GM23338 (cell line): ENCODE data around the gene DLGAP4. TPM values are rescaled to one million over a fixed set of nuclear protein-coding genes. Genes with fewer than 3 reads are reported as not detected.

Experiments
- ATAC-seq: fragments of 200-7000 bp; cut with Tn5 transposase; 3 replicates; pipeline ENCODE4 v1.9.1; 2020
- DNase-seq: peaks from one replicate; pipeline ENCODE4 v3.0.0-alpha.2; 2015; ENCODE audit warnings: low spot score
- H2AFZ ChIP-seq: fragments of 200-600 bp; sonication (generic); 2 replicates; pipeline ENCODE4 v1.8.0; 2016; ENCODE audit warnings: antibody characterized with exemption, mild to moderate bottlenecking, moderate library complexity
- H3F3A ChIP-seq: fragments of 200-600 bp; sonication (generic); replicated peaks from 2 replicates; pipeline ENCODE4 v1.8.0; 2017; ENCODE audit warnings: antibody characterized with exemption, mixed run types, low read depth
- H3K27ac ChIP-seq: fragments of 200-600 bp; sonication (generic); 2 replicates; pipeline ENCODE4 v1.6.1; 2016; ENCODE audit warnings: low read depth
- H3K27me3 ChIP-seq: fragments of 200-600 bp; sonication (generic); 2 replicates; pipeline ENCODE4 v1.8.0; 2016; ENCODE audit warnings: mild to moderate bottlenecking, mixed run types, moderate library complexity; ENCODE audit not compliant: insufficient read depth
- H3K36me3 ChIP-seq: fragments of 200-600 bp; sonication (generic); 2 replicates; pipeline ENCODE4 v1.8.0; 2016; ENCODE audit warnings: mild to moderate bottlenecking; ENCODE audit not compliant: insufficient read depth
- H3K4me1 ChIP-seq: fragments of 200-600 bp; sonication (generic); 2 replicates; pipeline ENCODE4 v1.8.0; 2016; ENCODE audit warnings: mild to moderate bottlenecking, moderate library complexity; ENCODE audit not compliant: insufficient read depth
- H3K4me2 ChIP-seq: fragments of 200-600 bp; sonication (generic); 2 replicates; pipeline ENCODE4 v1.7.1; 2017; ENCODE audit warnings: mixed run types
- H3K4me3 ChIP-seq: fragments of 200-600 bp; sonication (generic); 2 replicates; pipeline ENCODE4 v1.6.1; 2016; ENCODE audit warnings: mixed run types
- H3K79me2 ChIP-seq: fragments of 200-600 bp; sonication (generic); replicated peaks from 2 replicates; pipeline ENCODE4 v1.8.0; 2017; ENCODE audit warnings: mild to moderate bottlenecking; ENCODE audit not compliant: insufficient read depth
- H3K9me2 ChIP-seq: fragments of 200-600 bp; sonication (generic); 2 replicates; pipeline ENCODE4 v1.8.0; 2017; ENCODE audit not compliant: insufficient read depth
- H4K20me1 ChIP-seq: fragments of 200-600 bp; sonication (generic); replicated peaks from 2 replicates; pipeline ENCODE4 v1.8.0; 2017; ENCODE audit warnings: mild to moderate bottlenecking; ENCODE audit not compliant: insufficient read depth
- H3K27ac Mint-ChIP-seq: 2 replicates; pipeline ENCODE4 v1.8.0; 2020; ENCODE audit warnings: inconsistent platforms, mild to moderate bottlenecking, moderate library complexity, mixed read lengths
- H3K27me3 Mint-ChIP-seq: 3 replicates; pipeline ENCODE4 v1.8.0; 2022; ENCODE audit warnings: low read depth, mild to moderate bottlenecking, moderate library complexity, mixed read lengths, inconsistent platforms; ENCODE audit not compliant: insufficient read depth, poor library complexity
- H3K36me3 Mint-ChIP-seq: 3 replicates; pipeline ENCODE4 v1.8.0; 2021; ENCODE audit warnings: low read depth, mild to moderate bottlenecking, inconsistent platforms, moderate library complexity, mixed read lengths
- H3K4me1 Mint-ChIP-seq: 3 replicates; pipeline ENCODE4 v1.8.0; 2020; ENCODE audit warnings: mild to moderate bottlenecking, inconsistent platforms, mixed read lengths
- H3K4me3 Mint-ChIP-seq: 3 replicates; pipeline ENCODE4 v1.8.0; 2021; ENCODE audit warnings: moderate library complexity, mild to moderate bottlenecking, inconsistent platforms, mixed read lengths
- H3K9me3 Mint-ChIP-seq: 3 replicates; pipeline ENCODE4 v1.8.0; 2020; ENCODE audit warnings: moderate library complexity, mild to moderate bottlenecking, inconsistent platforms, mixed read lengths
- CREB1 ChIP-seq: fragments of 250-450 bp; sonication (Bioruptor Pico); IDR thresholded peaks from 2 replicates; pipeline ENCODE4 v1.5.0; 2020; ENCODE audit warnings: low read depth, mild to moderate bottlenecking, moderate library complexity
- CTCF ChIP-seq, 2 experiments: fragments of 200-600 bp in 1 of 2; sonication (generic) in 1 of 2; conservative IDR thresholded peaks; 2 replicates each; pipeline versions ENCODE4 v1.5.1 to v1.6.1; 2016 to 2017; ENCODE audit warnings: antibody characterized with exemption in 2 of 2, low read depth in 2 of 2, mild to moderate bottlenecking in 2 of 2, moderate library complexity in 1 of 2
- EZH2phosphoT487 ChIP-seq: fragments of 200-600 bp; sonication (generic); IDR thresholded peaks from one replicate; pipeline ENCODE4 v1.8.1; 2018; ENCODE audit warnings: antibody characterized with exemption; ENCODE audit not compliant: unreplicated experiment
- JUNB ChIP-seq: IDR thresholded peaks from one replicate; pipeline ENCODE4 v1.6.1; 2016; ENCODE audit warnings: antibody characterized with exemption; ENCODE audit not compliant: unreplicated experiment
- NANOG ChIP-seq: IDR thresholded peaks from 2 replicates; pipeline ENCODE4 v1.6.1; 2016; ENCODE audit warnings: antibody characterized with exemption, borderline replicate concordance
- POLR2AphosphoS5 ChIP-seq: IDR thresholded peaks from 2 replicates; pipeline ENCODE4 v1.6.1; 2016; ENCODE audit warnings: antibody characterized with exemption, low read depth
- STAT1 ChIP-seq: IDR thresholded peaks from one replicate; pipeline ENCODE4 v1.6.1; 2016; ENCODE audit warnings: antibody characterized with exemption; ENCODE audit not compliant: unreplicated experiment
- ZNF331 ChIP-seq: fragments of 250-450 bp; sonication (Bioruptor Pico); IDR thresholded peaks from 2 replicates; pipeline ENCODE4 v1.5.0; 2020; ENCODE audit warnings: low read depth, mild to moderate bottlenecking, moderate library complexity
- polyA plus RNA-seq: library from polyadenylated mRNA; unstranded; fragments of >200 nt; fragmentation: Nextera tagmentation; extraction: Ambion mirVana; gene quantifications from 2 replicates; pipeline ENCODE4 v1.2.1, GENCODE V29; 2016
- total RNA-seq: library from RNA; depleted of rRNA; stranded (reverse); fragments of >200 nt; shearing (Covaris generic); gene quantifications from 2 replicates; pipeline ENCODE4 v1.2.3, GENCODE V29; 2014
- TF ChIP-seq, protein P1 (sequence below): IDR thresholded peaks from 2 replicates; pipeline ENCODE4 v1.6.1; 2016; ENCODE audit warnings: antibody characterized with exemption

DLGAP4 gene
- total and polyA plus RNA-seq, 2 experiments from 2014 or later = 46.1 to 52.2 TPM

DNA sequence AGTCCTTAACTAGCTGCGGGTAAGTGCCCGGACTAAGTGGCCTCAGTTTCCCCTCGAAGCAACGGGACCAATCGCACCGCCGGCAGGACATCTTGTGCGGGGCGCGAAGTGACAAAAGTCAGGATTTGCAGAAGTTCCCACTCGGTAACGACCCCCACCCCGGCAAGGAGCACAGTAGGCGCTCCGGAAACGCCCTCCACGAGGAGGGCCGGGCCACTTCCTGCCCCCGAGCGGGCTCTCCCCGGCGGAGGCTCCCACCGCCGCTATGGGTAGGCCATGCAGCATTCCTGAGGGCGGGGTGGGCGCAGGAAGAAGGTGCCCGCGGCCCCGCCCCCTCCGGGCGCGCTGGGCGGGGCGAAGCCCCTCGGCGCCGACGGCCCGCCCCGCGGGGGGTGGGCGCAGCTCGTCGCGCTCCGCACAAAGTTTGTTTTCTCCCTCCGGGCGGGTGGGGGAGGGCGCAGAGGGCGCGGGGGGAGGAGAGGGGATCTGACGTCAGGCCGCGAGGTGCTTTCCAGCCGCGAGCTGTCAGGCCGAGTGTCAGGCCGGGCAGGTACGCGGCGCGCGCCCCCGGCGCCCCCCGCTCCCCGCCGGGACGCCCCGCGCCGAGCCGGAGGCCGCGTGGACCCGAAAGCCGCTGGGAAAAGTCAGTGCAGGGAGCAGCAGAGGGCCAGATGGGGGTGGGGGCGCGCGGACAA, 267.1 kb downstream of the DLGAP4 start, which contains the start of gene TGIF2:
TGIF2 (plus strand) TSS at position 495 of the 695 bp plus-strand sequence. CDS start 5,178 bp downstream, outside the sequence.
- peak within 1 kb of the TSS; percentile 94 for H3K4me3 Mint-ChIP-seq
- peak within 1 kb of the TSS; percentile 96 for H3K4me2 ChIP-seq
- H3K36me3 ChIP-seq = no peaks in the 10 kb centered on the region
- DNase-seq = peak; percentile 97
- H3K4me1 ChIP-seq = peaks cover 38% of the 10 kb centered on the region
- no peaks in the 10 kb centered on the region for H3K9me3 Mint-ChIP-seq
- peaks cover 6% of the 10 kb centered on the region; the same call in 1 of the 2 replicates for H3F3A ChIP-seq
- H3K9me2 ChIP-seq = no peaks in the 10 kb centered on the region
- peaks cover 58% of the 10 kb centered on the region for H3K79me2 ChIP-seq
- H3K4me3 ChIP-seq = peak within 1 kb of the TSS; percentile 92
- peaks cover 50% of the 10 kb centered on the region for H3K4me1 Mint-ChIP-seq
- peaks cover 21% of the 10 kb centered on the region for H3K36me3 Mint-ChIP-seq
- peak within 1 kb of the TSS; percentile 98 for H3K27ac ChIP-seq
- H3K27me3 ChIP-seq = no peaks in the 10 kb centered on the region
- ATAC-seq = peak; percentile 56
- H3K27me3 Mint-ChIP-seq = peaks cover 29% of the 10 kb centered on the region
- H3K27ac Mint-ChIP-seq = peak within 1 kb of the TSS; percentile 98
- H4K20me1 ChIP-seq = peaks cover 14% of the 10 kb centered on the region
- no peak within 1 kb of the TSS; the same call in 1 of the 2 replicates for H2AFZ ChIP-seq
- TF ChIP-seq POLR2AphosphoS5 = peak; percentile 62
- no peak for TF ChIP-seq JUNB
- TF ChIP-seq CREB1 (CRISPR knock-in tag) = peak; percentile 79
- no peak for TF ChIP-seq EZH2phosphoT487
- no peak for TF ChIP-seq STAT1
- no peak for TF ChIP-seq CTCF (conservative IDR thresholded peaks at IDR 0.05; ENCODE audit: low read depth in 2 of 2)
- TF ChIP-seq, protein P1, sequence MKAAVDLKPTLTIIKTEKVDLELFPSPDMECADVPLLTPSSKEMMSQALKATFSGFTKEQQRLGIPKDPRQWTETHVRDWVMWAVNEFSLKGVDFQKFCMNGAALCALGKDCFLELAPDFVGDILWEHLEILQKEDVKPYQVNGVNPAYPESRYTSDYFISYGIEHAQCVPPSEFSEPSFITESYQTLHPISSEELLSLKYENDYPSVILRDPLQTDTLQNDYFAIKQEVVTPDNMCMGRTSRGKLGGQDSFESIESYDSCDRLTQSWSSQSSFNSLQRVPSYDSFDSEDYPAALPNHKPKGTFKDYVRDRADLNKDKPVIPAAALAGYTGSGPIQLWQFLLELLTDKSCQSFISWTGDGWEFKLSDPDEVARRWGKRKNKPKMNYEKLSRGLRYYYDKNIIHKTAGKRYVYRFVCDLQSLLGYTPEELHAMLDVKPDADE = peak; percentile 69; the same call in 1 of the 2 replicates

DNA sequence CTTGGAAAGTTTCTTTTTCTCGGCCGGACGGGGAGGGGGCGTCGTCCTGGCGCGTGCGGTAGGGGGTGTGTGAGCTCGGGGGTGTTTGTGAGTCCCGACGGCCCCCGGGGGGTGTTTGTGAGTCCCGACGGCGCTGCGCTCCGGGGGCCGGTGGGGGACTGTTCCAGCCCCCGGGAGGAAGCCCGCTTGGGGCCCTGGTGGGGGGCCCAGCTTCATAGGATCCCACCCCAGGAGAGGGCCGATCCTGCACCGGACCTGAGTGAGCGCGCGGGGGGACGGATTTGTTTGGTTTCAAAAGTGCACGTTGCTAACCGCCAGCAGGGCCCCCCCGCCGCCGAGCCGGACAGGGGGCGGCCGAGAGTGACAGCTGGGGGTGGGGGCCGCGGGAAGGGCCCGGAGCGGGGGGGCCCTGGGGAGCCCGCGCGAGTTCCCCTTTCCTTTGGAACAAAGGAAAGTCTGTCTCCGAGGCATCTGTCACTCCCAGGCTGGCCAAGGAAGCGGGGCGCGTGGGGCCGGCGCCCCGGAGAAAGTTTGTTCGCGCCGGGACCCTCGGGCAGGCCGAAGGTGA, 267.7 kb downstream of the DLGAP4 start:
- Histone ChIP-seq H3K79me2 (peaks cover 64% of the 10 kb centered on the region), H3K27me3 (no peaks in the 10 kb centered on the region), H3K9me2 (no peaks in the 10 kb centered on the region), H3K27ac (peak overlapping the region; percentile 50; the same call in 1 of the 2 replicates), H4K20me1 (peaks cover 20% of the 10 kb centered on the region), H3K4me2 (peak overlapping the region; percentile 96), H3K4me1 (peaks cover 38% of the 10 kb centered on the region), H3F3A (peaks cover 6% of the 10 kb centered on the region; the same call in 1 of the 2 replicates), H3K36me3 (no peaks in the 10 kb centered on the region), H2AFZ (no peak overlapping the region), H3K4me3 (peak overlapping the region; percentile 92)
- Mint-ChIP-seq H3K27ac (no peak overlapping the region), H3K4me1 (peaks cover 50% of the 10 kb centered on the region), H3K4me3 (peak overlapping the region; percentile 94), H3K27me3 (peaks cover 29% of the 10 kb centered on the region), H3K36me3 (peaks cover 25% of the 10 kb centered on the region), H3K9me3 (no peaks in the 10 kb centered on the region)
- no peak for DNase-seq
- peak; percentile 1; the same call in 2 of the 3 replicates for ATAC-seq
- TF ChIP-seq ZNF331 (CRISPR knock-in tag) = no peak
- TF ChIP-seq, protein P1 = no peak
- no peak for TF ChIP-seq NANOG
- TF ChIP-seq CREB1 (CRISPR knock-in tag) = no peak
